Activated CD8-positive, alpha-beta memory T cell treated with anti-CD3 and anti-CD28 coated beads, Interleukin-2, amount 50 U/mL, for 1 hour (primary cell): Measurements from ENCODE around the gene GLDC.
"Not testable (repeated sequence)": the region's sequence is repeated elsewhere in the genome, so short reads cannot be mapped to it uniquely, and the experiment has no call there.

Experiments used
- DNase-seq: peaks from one replicate; pipeline ENCODE4 v3.0.0-alpha.2; 2020; ENCODE audit errors: extremely low read depth

GLDC gene

GRCh38 chr9:6566409-6567139 lies 79.0 kb downstream of the GLDC start:
- DNase-seq = no peak

GRCh38 chr9:6565312-6565711 lies 80.2 kb downstream of the GLDC start:
- DNase-seq = no peak

GRCh38 chr9:6564868-6565267 lies 80.7 kb downstream of the GLDC start:
- DNase-seq = no peak

- no peak for DNase-seq
Observed at GRCh38 chr9:6564360-6564759, 81.2 kb downstream of the GLDC start.

- DNase-seq = no peak
Observed at GRCh38 chr9:6562871-6563430, 82.6 kb downstream of the GLDC start.

GRCh38 chr9:6562201-6562600 lies 83.3 kb downstream of the GLDC start:
- no peak for DNase-seq

- DNase-seq = no peak
Observed at GRCh38 chr9:6557883-6558616, 87.5 kb downstream of the GLDC start.

GRCh38 chr9:6553866-6554265 lies 91.7 kb downstream of the GLDC start:
- no peak for DNase-seq

GRCh38 chr9:6552498-6553121 lies 92.9 kb downstream of the GLDC start:
- no peak for DNase-seq

- no peak for DNase-seq
Observed at GRCh38 chr9:6552033-6552432, 93.5 kb downstream of the GLDC start.

- no peak for DNase-seq
Observed at GRCh38 chr9:6551136-6551535, 94.4 kb downstream of the GLDC start.

GRCh38 chr9:6549106-6549800 lies 96.3 kb downstream of the GLDC start:
- DNase-seq = no peak

- no peak for DNase-seq
Observed at GRCh38 chr9:6545017-6545691, 100.4 kb downstream of the GLDC start.

- no peak for DNase-seq
Observed at GRCh38 chr9:6543204-6543603, 102.3 kb downstream of the GLDC start.

GRCh38 chr9:6542617-6543016 lies 102.9 kb downstream of the GLDC start:
- DNase-seq = not testable (repeated sequence)

- no peak for DNase-seq
Observed at GRCh38 chr9:6538666-6539071, 106.9 kb downstream of the GLDC start.

GRCh38 chr9:6535594-6535993 lies 109.9 kb downstream of the GLDC start:
- no peak for DNase-seq

GRCh38 chr9:6525326-6526045 lies 120.0 kb downstream of the GLDC start:
- DNase-seq = no peak

- no peak for DNase-seq
Observed at GRCh38 chr9:6522263-6522662, 123.3 kb downstream of the GLDC start.

- DNase-seq = no peak
Observed at GRCh38 chr9:6512085-6512657, 133.4 kb downstream of the GLDC start.
